Testis (tissue), 5 donors: ENCODE data around the gene CARF. TPM values are rescaled to one million over a fixed set of nuclear protein-coding genes. Genes with fewer than 3 reads are reported as not detected.
A peak's percentile ranks its signal among the peaks of the same experiment; 100 is the strongest.

ENCODE experiments used
- DNase-seq: peaks from one replicate; pipeline ENCODE4 v3.0.0-alpha.2; 2019
- H3K27ac ChIP-seq, 2 donors: fragments of 200-600 bp; sonication (generic); one replicate each; pipeline ENCODE4 v1.5.1; 2019
- H3K27me3 ChIP-seq: fragments of 200-600 bp; sonication (generic); one replicate; pipeline ENCODE4 v1.5.1; 2019
- H3K36me3 ChIP-seq: fragments of 200-600 bp; sonication (generic); one replicate; pipeline ENCODE4 v1.5.1; 2017; ENCODE audit warnings: low read depth; ENCODE audit errors: missing control alignments
- H3K4me1 ChIP-seq: fragments of 200-600 bp; sonication (generic); one replicate; pipeline ENCODE4 v1.5.1; 2019
- H3K4me3 ChIP-seq, 2 donors: fragments of 200-600 bp; sonication (generic); one replicate each; pipeline ENCODE4 v1.5.1; 2017 to 2019
- H3K9me3 ChIP-seq: fragments of 200-600 bp; sonication (generic); one replicate; pipeline ENCODE4 v1.5.1; 2017
- CTCF ChIP-seq, 3 experiments: fragments of 450-650 bp in 2 of 3; fragments of 200-600 bp in 1 of 3; sonication (generic) in 1 of 3; IDR thresholded peaks; one replicate each; pipeline ENCODE4 v1.5.1; 2016 to 2019; ENCODE audit warnings: antibody characterized with exemption in 3 of 3, mild to moderate bottlenecking in 2 of 3, moderate library complexity in 1 of 3
- POLR2A ChIP-seq: fragments of 450-650 bp; IDR thresholded peaks from one replicate; pipeline ENCODE4 v1.6.1; 2017; ENCODE audit warnings: antibody characterized with exemption, mild to moderate bottlenecking, moderate library complexity
- WGBS, 2 donors: methylation state at CpG; one replicate each; pipeline ENCODE4 v1.1.5; 2018; 5-methylcytosine and 5-hydroxymethylcytosine counted together
- intact Hi-C: fragments of 100-400 bp; cut with DNase I; formaldehyde crosslinking; loops from one replicate; pipeline ENCODE4 v1.15.1; 2023; ENCODE audit warnings: low total_unique reads
- long read RNA-seq, 2 donors: transcript quantifications; one replicate each; lab custom pipeline, GENCODE V29; 2026
- polyA plus RNA-seq: library from polyadenylated mRNA; stranded (reverse); fragments of 350-450 nt; fragmentation: Illumina TruSeq; extraction: RNeasy Lipid Tissue Mini Kit (QIAGEN cat#74804); gene quantifications from one replicate; pipeline ENCODE4 v1.2.3, GENCODE V29; 2014; ENCODE audit warnings: low read depth, low replicate concordance; ENCODE audit not compliant: insufficient read depth
- total RNA-seq, 2 donors: library from RNA; depleted of rRNA; stranded (reverse); fragments of >200 nt; gene quantifications; one replicate each; pipeline ENCODE4 v1.2.3, GENCODE V29; 2016

The CARF gene
- total RNA-seq: 10 to 100 TPM; 24.2 to 37.9 TPM
- 43.8 TPM for polyA plus RNA-seq
- long read RNA-seq, donor 1, partial matches to known transcripts: 0 of 1 reads
- long read RNA-seq, donor 1, other reads (novel, unspliced or antisense): 0 of 1 reads
- long read RNA-seq, donor 2: 0 reads

GRCh38 chr2:202911512-202912341 is at the start of gene CARF, which contains the start of gene WDR12:
Gene CARF (plus strand): TSS chr2:202912275. CDS start chr2:202941903, 29,628 bp downstream.
Gene WDR12 (minus strand): TSS chr2:202911673. CDS start chr2:202911476, 197 bp downstream.
- Histone ChIP-seq H3K4me3 (peak within 1 kb of the TSS; percentile 66 to 75), H3K27ac (peak within 1 kb of the TSS; percentile 86 to 89), H3K27me3 (no peaks in the 10 kb centered on the region), H3K36me3 (no peaks in the 10 kb centered on the region), H3K9me3 (no peaks in the 10 kb centered on the region), H3K4me1 (peaks cover 17% of the 10 kb centered on the region)
- intact Hi-C loops: no loop called here
- TF ChIP-seq POLR2A (no peak), CTCF (IDR thresholded peaks at IDR 0.05) (no peak)
- 0% methylated on average over 35 to 39 of the region's 39 CpGs for WGBS, 2 donors
- peak; percentile 98 for DNase-seq

GRCh38 chr2:202870431-202871299 is 41.4 kb upstream of the CARF start:
- H3K9me3 ChIP-seq: no peaks in the 10 kb centered on the region
- H3K36me3 ChIP-seq: no peaks in the 10 kb centered on the region
- peak overlapping the region; percentile 89 to 90 for H3K4me3 ChIP-seq
- WGBS, 2 donors: 1 to 2% methylated on average over 37 of the region's 37 CpGs
- no peak for TF ChIP-seq POLR2A
- TF ChIP-seq CTCF (IDR thresholded peaks at IDR 0.05): peak in 2 of 3 experiments; percentile 18 to 28
- intact Hi-C loops: no loop called here
- H3K4me1 ChIP-seq: no peaks in the 10 kb centered on the region
- H3K27ac ChIP-seq: peak overlapping the region; percentile 89 to 93
- peak; percentile 82 for DNase-seq
- no peaks in the 10 kb centered on the region for H3K27me3 ChIP-seq

GRCh38 chr2:202871300-202872141 is 40.6 kb upstream of the CARF start, which contains the start of gene ICA1L:
Gene ICA1L (minus strand): TSS chr2:202871766. CDS start chr2:202829009, 42,757 bp downstream.
- intact Hi-C loops: no loop called here
- peak; percentile 80 for DNase-seq
- H3K9me3 ChIP-seq: no peaks in the 10 kb centered on the region
- H3K4me1 ChIP-seq: no peaks in the 10 kb centered on the region
- 0 to 1% methylated on average over 36 to 73 of the region's 93 CpGs for WGBS, 2 donors
- H3K4me3 ChIP-seq: peak within 1 kb of the TSS; percentile 89 to 90
- TF ChIP-seq CTCF (IDR thresholded peaks at IDR 0.05) (no peak), POLR2A (no peak)
- no peaks in the 10 kb centered on the region for H3K36me3 ChIP-seq
- H3K27me3 ChIP-seq: no peaks in the 10 kb centered on the region
- peak within 1 kb of the TSS; percentile 89 to 93 for H3K27ac ChIP-seq

GRCh38 chr2:202877699-202878098 is 34.4 kb upstream of the CARF start:
- no peak for DNase-seq
- Histone ChIP-seq H3K4me1 (no peaks in the 10 kb centered on the region), H3K9me3 (no peaks in the 10 kb centered on the region), H3K4me3 (no peak overlapping the region), H3K36me3 (no peaks in the 10 kb centered on the region), H3K27ac (no peak overlapping the region), H3K27me3 (no peaks in the 10 kb centered on the region)
- 96% methylated on average over 2 of the region's 2 CpGs for WGBS, 2 donors
- intact Hi-C loops: no loop called here
- no peak for TF ChIP-seq CTCF (IDR thresholded peaks at IDR 0.05)
- TF ChIP-seq POLR2A: no peak
